Activated gamma-delta T cell treated with Interleukin-2 at 50 U/mL for 16 hours (primary cell): ENCODE results near the gene OTX2.

Source experiments
- DNase-seq: peaks from one replicate; pipeline ENCODE4 v3.0.0-alpha.2; 2020

Gene OTX2

GRCh38 chr14:56810147-56810719 lies at the start of gene OTX2:
Gene OTX2 (minus strand): TSS chr14:56810479. CDS start chr14:56805456, 5,023 bp downstream.
- DNase-seq, result no peak

GRCh38 chr14:56858422-56858821 lies 48.1 kb upstream of the OTX2 start:
- DNase-seq, result no peak

- DNase-seq, result no peak
Measured at GRCh38 chr14:56857216-56857615, 46.9 kb upstream of the OTX2 start.

- DNase-seq, result no peak
Measured at GRCh38 chr14:56855891-56856461, 45.7 kb upstream of the OTX2 start.

- DNase-seq, result no peak
Measured at GRCh38 chr14:56854325-56854724, 44.0 kb upstream of the OTX2 start.

- DNase-seq, result no peak
Measured at GRCh38 chr14:56846970-56847930, 37.0 kb upstream of the OTX2 start.

GRCh38 chr14:56844406-56845002 lies 34.2 kb upstream of the OTX2 start:
- DNase-seq, result no peak

GRCh38 chr14:56841611-56842010 lies 31.3 kb upstream of the OTX2 start:
- no peak for DNase-seq

GRCh38 chr14:56840221-56840620 lies 29.9 kb upstream of the OTX2 start:
- DNase-seq, result no peak

GRCh38 chr14:56829151-56829550 lies 18.9 kb upstream of the OTX2 start:
- no peak for DNase-seq

- no peak for DNase-seq
Measured at GRCh38 chr14:56826214-56826613, 15.9 kb upstream of the OTX2 start.

GRCh38 chr14:56821805-56822610 lies 11.7 kb upstream of the OTX2 start:
- no peak for DNase-seq

GRCh38 chr14:56821177-56821576 lies 10.9 kb upstream of the OTX2 start:
- no peak for DNase-seq

- DNase-seq, result no peak
Measured at GRCh38 chr14:56817396-56817921, 7.2 kb upstream of the OTX2 start.

- no peak for DNase-seq
Measured at GRCh38 chr14:56816574-56817391, 6.5 kb upstream of the OTX2 start.

- no peak for DNase-seq
Measured at GRCh38 chr14:56815745-56816144, 5.5 kb upstream of the OTX2 start.

- no peak for DNase-seq
Measured at GRCh38 chr14:56814969-56815700, 4.9 kb upstream of the OTX2 start.

- DNase-seq, result no peak
Measured at GRCh38 chr14:56814519-56814959, 4.3 kb upstream of the OTX2 start.

GRCh38 chr14:56813143-56813551 lies 2.9 kb upstream of the OTX2 start:
- DNase-seq, result no peak

GRCh38 chr14:56812364-56813141 lies 2.3 kb upstream of the OTX2 start:
- DNase-seq, result no peak
